Measurements from ENCODE around the gene RASA2.
A peak's percentile ranks its signal among the peaks of the same experiment; 100 is the strongest.

RASA2 gene

GRCh38 chr3:141540531-141540930 is 53.7 kb downstream of the RASA2 start:
- DNase-seq = no peak

DNA sequence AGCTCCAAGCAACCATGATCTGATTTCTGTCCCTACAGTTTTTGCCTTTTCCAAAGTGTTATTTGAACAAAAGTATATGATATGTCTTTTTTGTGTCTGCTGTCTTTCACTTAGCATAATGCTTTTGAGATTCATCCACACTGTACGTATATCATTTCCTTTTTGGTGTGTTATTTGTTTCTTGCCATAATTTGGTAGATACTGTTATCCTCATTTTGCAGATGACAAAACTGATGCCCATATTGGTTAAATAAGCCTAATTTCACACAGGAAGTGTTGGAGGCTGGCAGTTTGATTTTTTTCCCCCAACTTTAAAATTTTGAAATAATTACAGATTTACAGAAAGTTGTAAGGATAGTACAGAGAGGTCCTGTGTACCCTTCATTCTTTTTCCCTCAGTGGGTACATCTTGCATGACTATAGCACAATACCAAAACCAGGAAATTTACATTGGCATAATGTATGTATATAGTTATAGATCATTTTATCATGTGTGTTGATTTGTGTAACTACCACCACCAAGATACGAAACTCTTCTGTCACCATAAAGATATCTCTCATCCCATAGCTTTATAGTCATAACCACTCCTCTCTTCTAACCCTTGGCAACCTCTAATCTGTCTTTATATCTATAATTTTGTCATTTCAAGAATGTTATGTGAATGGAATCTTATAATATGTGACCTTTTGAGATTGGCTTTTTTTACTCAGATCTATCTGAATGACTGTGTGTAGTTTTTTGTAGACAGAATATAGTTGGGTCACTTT is 55.6 kb downstream of the RASA2 start:
- DNase-seq = no peak

DNA sequence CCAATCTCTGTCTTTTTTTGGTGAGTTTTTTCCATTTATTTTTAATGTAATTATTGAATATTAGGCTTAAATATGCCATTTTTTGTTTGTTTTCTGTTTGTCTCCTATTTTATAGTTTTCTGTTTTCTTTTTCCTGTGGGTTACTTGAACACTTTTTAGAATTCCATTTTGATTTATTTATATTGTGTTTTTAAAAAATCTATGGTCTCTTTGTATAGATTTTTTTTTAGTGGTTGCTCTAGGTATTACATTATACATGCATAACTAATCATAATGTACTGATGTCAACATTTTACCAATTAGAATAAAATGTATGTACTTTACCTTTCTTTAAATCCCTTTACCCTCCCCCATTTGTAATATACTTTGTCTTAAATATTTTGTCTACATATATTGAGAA is 56.2 kb downstream of the RASA2 start:
- DNase-seq = no peak

GRCh38 chr3:141544697-141545096 is 57.9 kb downstream of the RASA2 start:
- no peak for DNase-seq

DNA sequence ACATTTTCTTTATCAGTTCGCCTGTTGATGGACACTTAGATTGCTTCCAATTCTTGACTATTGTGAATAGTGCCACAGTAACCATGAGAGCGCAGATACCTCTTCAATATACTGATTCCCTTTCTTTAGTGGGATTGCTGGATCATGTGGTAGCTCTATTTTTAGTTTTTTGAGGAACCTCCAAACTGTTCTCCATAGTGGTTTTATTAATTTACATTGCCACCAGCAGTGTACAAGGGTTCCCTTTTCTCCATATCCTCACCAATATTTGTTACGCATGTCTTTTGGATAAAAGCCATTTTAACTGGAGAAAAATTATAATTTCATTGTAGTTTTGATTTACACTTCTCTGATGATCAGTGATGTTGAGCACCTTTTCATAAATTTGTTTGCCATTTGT is 59.3 kb downstream of the RASA2 start:
- DNase-seq = no peak

- no peak for DNase-seq
Observed at GRCh38 chr3:141546586-141546985, 59.8 kb downstream of the RASA2 start.

DNA sequence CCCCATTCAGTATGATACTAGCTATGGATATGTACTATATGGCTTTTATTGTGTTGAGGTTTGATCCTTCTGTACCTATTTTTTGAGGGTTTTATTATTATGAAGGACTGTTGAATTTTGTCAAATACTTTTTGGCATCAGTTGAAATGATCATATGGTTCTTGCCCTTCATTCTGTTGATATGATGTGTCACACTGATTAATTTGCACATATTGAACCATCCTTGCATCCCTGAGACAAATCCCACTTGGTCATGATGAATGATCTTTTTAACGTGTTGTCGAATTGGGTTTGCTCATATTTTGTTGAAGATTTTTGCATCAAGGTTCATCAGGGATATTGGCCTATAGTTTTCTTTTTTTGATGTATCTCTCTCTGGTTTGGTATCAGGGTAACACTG is 61.0 kb downstream of the RASA2 start:
- DNase-seq = no peak

DNA sequence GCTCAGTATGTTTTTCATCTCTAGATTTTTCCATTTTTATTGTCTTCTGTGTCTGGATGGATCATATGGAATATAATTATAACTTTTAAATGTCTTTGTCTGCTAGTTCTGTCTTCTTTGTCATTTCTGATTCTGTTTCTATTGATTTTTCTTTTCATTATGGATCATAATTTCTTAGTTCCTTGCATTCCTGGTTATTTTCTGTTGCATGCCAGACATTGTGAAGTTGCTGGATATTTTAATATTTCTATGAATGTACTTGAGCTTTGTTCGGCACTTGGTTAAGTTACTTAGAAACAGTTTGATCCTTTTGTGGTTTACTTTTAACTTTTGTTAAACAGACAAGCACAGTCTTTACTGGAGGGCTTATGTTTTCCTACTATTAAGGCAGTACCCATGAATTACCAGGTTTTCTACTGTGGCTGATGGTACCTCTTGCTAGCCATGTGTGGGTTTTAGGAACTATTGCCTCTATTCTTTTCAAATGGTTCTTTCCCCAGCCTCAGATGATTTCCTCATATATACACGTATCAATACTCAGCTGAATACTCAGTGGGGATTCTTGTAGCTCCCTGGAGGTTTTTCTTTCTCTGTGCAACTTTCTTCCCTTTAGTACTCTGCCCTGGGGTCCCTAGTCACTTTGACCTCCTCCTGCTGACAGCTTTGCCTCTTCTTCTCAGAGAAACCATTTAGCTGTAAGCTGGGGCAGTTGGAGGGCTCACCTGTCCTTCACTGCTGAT is 64.3 kb downstream of the RASA2 start:
- no peak for DNase-seq

- DNase-seq = no peak
Observed at GRCh38 chr3:141552440-141552991, 65.7 kb downstream of the RASA2 start.

GRCh38 chr3:141553055-141553454 is 66.2 kb downstream of the RASA2 start:
- no peak for DNase-seq

- DNase-seq = no peak
Observed at GRCh38 chr3:141556034-141556433, 69.2 kb downstream of the RASA2 start.

DNA sequence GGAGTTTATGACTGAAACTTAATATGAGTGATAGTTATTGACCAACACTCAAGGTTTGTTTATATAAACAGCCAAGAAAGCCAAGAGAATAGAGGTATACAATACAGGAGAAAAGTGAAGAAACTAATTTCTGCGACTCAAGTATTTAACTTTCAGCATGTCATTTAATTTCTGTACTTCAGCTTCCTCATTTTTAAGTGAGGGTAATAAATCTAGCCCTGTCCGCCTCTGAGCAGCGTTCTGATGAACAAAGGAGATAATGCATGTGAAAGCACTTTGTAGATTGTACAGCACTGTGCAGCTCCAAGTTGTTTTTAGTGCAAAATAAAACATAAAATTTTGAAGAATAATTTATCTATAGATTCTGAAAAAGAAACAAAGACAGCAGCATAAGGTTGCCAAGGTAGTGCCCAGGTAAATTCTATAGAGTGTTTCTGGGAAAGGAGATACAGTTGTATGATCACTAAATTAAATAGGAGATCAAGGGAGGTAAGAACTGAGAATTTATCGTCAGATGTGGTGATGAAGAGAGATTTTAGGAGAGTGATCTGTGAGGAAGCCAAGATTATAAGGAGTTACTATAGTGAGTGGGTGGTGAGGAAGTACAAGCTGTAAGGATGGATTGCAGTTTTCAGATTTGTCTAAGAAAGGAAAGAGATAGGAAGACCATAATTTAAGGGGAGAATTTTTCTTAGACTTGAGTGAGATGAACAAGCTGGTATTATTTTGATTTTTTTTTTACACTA is 71.3 kb downstream of the RASA2 start:
- no peak for DNase-seq

GRCh38 chr3:141561426-141562034 is 74.7 kb downstream of the RASA2 start:
- DNase-seq = peak; percentile 12

DNA sequence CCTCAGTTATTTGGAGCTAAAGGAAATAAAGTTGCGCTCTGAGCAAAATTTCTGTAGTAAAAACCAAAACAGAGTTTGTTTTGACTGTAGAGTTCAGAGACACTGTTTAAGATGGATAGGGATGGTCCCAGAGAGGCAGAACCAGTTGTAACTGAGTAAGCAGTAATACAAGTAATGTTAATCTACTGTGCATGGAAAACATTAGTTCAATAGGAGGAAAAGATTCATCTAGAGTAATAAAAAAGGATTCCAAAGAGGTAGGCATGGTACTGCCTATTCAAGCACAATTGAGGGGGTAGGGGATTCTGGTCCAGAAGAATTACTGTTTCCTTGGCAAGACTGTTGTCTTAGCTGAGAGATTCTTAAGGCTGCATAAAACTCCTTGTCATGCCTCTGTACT is 77.4 kb downstream of the RASA2 start:
- DNase-seq = no peak

DNA sequence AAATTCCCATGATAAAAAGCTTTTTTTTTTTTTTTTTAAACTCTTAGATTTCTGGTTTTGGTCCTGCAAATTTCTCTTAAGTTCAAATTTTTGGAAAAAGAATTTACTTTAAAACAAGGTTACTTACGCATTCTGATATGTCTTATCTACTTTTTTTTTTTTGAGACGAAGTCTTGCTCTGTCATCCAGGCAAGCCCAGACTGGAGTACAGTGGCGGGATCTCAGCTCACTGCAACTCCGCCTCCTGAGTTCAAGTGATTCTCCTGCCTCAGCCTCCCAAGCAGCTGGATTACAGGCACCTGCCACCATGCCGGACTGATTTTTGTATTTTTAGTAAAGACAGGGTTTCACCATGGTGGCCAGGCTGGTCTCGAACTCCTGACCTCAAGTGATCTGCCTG is 83.2 kb downstream of the RASA2 start:
- DNase-seq = no peak

DNA sequence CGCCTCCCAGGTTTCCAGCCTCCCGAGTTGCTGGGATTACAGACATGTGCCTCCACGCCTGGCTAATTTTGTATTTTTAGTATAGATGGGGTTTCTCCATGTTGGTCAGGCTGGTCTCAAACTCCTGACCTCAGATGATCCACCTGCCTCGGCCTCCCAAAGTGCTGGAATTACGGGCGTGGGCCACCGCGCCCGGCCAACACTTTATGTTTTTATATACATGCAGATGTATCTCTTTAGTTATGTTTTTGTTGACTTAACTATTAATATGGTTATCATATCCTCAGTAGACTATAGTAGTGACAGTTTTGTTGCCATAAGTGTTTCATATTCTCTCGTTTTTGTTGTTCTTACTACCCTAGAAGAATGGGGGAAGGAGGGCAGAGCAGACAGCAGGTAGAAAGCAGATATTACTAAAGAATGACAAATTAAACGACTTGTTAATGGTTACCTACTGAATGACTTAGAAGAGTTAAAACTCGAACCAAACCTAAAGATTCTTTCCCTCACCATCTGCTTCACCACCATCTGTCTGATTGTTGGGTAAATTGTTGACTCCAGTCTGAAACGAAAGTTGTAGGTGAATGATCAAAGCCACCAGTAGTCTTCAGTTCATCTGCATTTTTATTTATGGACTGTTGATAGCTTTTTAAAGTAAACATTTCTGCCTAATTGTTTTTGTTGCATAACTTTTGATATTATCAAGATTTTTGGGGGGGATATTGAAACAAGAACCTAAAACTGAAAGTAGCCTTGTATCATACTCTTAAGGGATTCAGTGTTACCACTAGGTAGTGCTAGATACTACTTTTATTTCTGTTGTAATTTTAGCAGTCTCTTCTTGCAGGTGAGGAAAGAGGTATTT is 89.3 kb downstream of the RASA2 start:
- peak; percentile 14 for DNase-seq

GRCh38 chr3:141576744-141577052 is 89.9 kb downstream of the RASA2 start:
- no peak for DNase-seq

DNA sequence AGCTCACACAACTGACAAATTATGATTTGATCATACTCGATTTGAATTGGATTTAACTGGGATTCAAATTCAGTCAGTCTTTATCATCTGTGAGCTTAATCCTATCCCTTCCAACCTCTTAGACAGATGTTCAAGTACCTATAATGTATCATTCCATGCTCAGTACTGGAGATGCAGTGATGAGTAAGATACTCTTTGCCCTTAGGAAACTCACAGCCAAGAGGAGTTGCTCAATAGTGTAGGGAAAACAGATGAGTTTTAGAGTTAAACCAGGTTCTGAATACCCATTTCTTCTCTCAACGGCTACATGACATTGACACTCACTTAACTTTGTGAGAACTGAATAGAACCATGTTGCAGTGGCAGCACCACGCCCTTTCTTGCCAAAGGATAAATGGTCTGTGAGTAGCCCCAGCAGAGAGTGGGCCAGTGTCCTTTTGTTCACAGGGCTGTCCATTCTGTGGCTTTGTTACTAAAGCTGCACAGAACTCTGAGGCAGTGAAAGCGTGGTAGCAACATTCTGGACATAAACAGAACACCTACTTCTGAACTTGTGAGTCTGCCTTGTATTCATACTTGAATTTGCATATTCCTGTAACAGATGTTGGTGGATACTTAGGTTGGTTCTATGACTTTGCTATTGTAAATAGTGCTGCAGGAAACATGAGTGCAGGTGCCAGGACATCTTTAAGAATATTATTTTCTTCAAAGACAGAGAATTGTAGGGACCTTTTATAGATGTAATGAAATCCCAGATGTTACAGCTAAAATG is 91.6 kb downstream of the RASA2 start:
- no peak for DNase-seq

DNA sequence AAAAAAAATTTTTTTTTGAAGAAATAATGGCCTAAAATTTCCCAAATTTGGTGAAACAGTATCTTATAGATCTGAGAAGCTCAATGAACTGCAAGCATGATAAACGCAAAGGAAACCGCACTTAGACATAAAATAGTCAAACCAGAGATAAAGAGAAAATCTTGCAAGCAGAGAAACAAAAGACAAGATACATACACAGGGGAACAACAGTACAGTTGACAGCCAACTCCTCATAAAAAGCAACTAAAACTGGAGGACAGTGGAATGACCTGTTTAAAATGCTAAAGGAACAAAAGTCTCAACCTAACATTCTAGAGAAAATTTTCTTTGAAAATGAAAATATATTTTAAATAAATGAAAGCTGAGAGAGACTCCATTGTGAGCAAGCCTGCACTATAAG is 107.5 kb downstream of the RASA2 start:
- DNase-seq = no peak

DNA sequence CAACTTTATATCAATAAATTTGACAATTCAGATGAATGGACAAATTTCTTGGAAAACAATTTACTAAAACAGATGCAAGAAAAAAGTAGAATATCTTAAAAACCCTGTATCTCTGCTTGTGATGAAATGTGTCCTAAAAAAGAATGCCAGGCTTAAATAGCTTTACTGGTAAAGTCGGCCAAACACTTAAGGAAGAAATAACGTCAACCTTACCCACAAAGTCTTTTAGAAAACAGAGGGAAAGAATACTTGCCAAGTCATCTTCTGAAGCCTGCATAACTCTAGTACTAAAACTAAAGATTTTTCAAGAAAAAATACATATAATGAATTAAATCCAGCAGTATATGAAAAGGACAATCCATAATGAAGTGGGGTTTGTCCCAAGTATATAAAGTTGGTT is 111.1 kb downstream of the RASA2 start:
- DNase-seq = no peak

DNA sequence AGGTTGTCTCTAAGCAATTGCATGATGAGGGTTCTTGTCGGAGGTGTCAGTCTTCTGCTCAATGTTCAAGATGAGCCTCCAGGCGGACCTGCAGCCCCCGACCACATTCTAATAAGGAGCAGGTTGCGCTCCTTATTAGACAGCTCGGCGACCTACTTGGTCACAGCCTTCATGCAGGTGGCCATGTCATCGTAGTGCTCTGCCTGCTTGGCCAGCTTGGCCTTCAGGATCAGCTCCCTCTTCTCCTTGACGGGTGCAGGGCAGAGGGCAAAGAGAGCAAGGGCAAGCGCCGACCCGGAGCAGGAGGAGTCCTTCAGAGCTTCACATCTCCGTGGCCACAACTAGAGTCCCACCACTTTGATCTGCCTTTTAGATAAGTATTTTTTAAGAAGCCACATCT is 113.5 kb downstream of the RASA2 start:
- no peak for DNase-seq

GRCh38 chr3:141602706-141603105 is 115.9 kb downstream of the RASA2 start:
- DNase-seq = no peak
